Endometrial microvascular endothelial cells (primary cell): ENCODE results near the gene CPNE5. TPM values are rescaled to one million over a fixed set of nuclear protein-coding genes. Genes with fewer than 3 reads are reported as not detected.

ENCODE experiments used
- in situ Hi-C: cut with HindIII; loops from 2 replicates; pipeline ENCODE4 v1.10.0; 2017; ENCODE audit warnings: low sequenced_read_pairs, low pct_unique_long_range_greater_than_20kb; ENCODE audit errors: inconsistent ontology term
- total RNA-seq: library from RNA; depleted of rRNA; stranded (reverse); fragments of >200 nt; gene quantifications from one replicate; pipeline ENCODE4 v1.2.3, GENCODE V29; 2015; ENCODE audit errors: inconsistent ontology term

CPNE5 gene
- total RNA-seq, 1 donor from 2014 or later, result 3.5 TPM

GRCh38 chr6:36860126-36860525, 20.9 kb upstream of the CPNE5 start:
- in situ Hi-C loops, result no loop called here

- in situ Hi-C loops, result no loop called here
These were observed 19.2 kb upstream of the CPNE5 start for GRCh38 chr6:36858407-36858981.

- in situ Hi-C loops, result no loop called here
These were observed 18.1 kb upstream of the CPNE5 start for GRCh38 chr6:36857325-36857724.

GRCh38 chr6:36856277-36856676, 17.0 kb upstream of the CPNE5 start:
- in situ Hi-C loops, result no loop called here

- in situ Hi-C loops, result no loop called here
These were observed 16.5 kb upstream of the CPNE5 start for GRCh38 chr6:36855750-36856149.

GRCh38 chr6:36853325-36853724, 14.1 kb upstream of the CPNE5 start:
- in situ Hi-C loops, result no loop called here

GRCh38 chr6:36852481-36853147, 13.4 kb upstream of the CPNE5 start:
- in situ Hi-C loops, result no loop called here

GRCh38 chr6:36851626-36852025, 12.4 kb upstream of the CPNE5 start:
- in situ Hi-C loops, result no loop called here

- in situ Hi-C loops, result no loop called here
These were observed 11.9 kb upstream of the CPNE5 start for GRCh38 chr6:36851149-36851614.

- in situ Hi-C loops, result no loop called here
These were observed 10.8 kb upstream of the CPNE5 start for GRCh38 chr6:36850021-36850420.

GRCh38 chr6:36848658-36849441, 9.6 kb upstream of the CPNE5 start:
- in situ Hi-C loops, result no loop called here

- in situ Hi-C loops, result no loop called here
These were observed 8.7 kb upstream of the CPNE5 start for GRCh38 chr6:36847991-36848390.

- in situ Hi-C loops, result no loop called here
These were observed 7.9 kb upstream of the CPNE5 start for GRCh38 chr6:36847152-36847551.

GRCh38 chr6:36845233-36845632, 6.0 kb upstream of the CPNE5 start:
- in situ Hi-C loops, result no loop called here

- in situ Hi-C loops, result no loop called here
These were observed 5.3 kb upstream of the CPNE5 start for GRCh38 chr6:36844232-36845170.

GRCh38 chr6:36843170-36843569, 3.9 kb upstream of the CPNE5 start:
- in situ Hi-C loops, result no loop called here

GRCh38 chr6:36841756-36842155, 2.5 kb upstream of the CPNE5 start:
- in situ Hi-C loops, result no loop called here

- in situ Hi-C loops, result no loop called here
These were observed 1.5 kb upstream of the CPNE5 start for GRCh38 chr6:36840432-36841403.
